NCI-H524 treated with DMSO at 0.1 percent for 48 hours (cell line): Measurements from ENCODE around the gene GRIN3A.

Source experiments
- DNase-seq: peaks from one replicate; lab custom pipeline; 2025; lab: John Stamatoyannopoulos, UW

The GRIN3A gene

DNA sequence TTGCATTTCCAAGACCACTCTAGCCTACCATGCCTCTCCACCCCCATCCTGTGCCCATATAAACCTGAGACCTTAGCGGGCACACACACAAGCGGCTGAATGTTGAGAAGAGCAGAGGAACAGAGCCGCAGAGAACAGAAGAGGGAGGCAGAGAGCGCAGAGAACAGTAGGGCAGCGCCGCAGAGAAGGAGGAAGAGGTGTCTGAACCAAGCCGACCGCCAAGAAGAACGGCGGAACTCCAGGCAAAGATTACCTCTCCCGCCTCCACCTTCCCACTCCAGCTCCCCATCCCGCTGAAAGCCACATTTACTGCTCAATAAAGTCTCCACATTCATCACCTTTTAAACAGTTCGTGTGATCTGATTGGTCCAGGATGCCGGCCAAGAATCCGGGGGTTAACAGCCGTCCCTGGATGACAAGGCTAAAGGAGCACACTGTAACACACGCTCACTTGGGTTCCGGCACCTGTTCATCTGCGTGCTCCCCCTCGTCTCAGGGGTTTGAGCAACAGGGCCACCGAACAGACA is 33.2 kb downstream of the GRIN3A start:
- peak; percentile 73 for DNase-seq

DNA sequence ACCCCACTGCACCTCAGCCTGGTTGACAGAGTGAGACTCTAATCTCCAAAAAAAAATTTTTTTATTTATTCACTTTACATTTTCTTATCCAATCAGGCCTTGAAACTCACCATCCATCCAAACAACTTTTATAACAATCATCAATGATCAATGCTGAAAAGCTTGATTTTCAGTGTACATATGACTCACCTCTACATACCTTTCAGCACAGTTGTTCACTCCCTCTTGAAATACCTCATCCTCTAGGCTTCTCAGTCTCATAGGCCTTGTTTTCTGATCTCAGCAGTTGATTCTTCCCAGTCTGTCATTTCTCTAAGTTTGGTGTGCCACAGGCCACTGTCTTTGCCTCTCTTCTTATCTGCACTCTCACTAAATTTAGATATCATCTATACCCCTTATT is 36.2 kb downstream of the GRIN3A start:
- DNase-seq, result no peak

DNA sequence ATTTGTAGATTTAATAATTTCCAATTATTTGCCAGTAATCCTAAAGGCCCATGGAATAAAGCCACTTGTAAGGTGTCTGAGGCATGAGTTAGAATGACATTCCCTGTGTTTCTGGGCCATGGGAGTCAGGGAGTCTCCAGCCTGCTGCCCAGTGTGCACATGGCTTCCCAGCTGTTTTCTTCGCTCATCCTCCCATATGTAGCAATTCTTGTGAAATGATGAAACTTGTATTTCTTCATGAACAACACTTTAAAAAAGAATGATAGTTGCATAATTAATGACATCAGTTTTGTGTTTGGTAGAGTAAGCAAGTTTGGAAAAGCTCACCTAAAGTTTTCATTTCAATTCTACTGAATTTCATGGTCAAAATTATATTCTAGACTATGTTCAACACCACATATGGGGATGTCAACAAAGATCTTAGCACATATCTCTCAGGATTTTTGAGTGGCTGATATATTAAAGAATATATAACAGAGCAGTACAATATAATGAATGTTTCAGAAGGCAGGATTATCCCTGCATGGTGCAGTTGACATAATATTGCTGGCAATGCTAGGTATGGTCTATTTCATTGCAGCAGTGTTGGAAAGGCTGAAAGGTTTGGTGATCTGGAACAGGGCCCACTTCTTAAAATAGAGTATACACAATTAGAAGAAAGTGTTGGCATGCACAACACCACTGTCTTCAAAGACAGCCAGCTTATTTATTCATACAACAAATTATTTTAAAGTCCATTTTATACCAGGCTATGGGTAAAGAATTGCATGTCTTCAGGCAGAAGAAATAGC is 44.7 kb downstream of the GRIN3A start:
- DNase-seq, result no peak

DNA sequence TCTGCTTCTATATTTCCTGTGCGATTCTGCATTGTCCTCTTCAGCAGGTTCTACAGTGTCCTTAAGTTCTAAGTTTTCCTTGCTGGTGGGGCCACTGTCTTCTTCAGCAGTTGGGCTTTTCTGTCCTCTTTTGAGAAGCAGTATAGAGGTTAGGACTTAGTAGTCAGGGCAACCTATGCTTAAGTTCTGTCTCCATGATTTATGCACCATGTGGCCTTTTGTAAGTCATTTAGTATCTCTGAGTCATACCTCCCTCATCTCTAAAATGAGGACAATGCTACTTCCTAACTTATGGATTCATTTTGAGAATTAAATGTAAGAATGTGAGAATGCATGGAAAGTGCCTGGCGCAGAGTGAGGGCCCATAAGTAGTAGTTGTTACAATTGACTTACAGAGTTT is 46.8 kb downstream of the GRIN3A start:
- no peak for DNase-seq

DNA sequence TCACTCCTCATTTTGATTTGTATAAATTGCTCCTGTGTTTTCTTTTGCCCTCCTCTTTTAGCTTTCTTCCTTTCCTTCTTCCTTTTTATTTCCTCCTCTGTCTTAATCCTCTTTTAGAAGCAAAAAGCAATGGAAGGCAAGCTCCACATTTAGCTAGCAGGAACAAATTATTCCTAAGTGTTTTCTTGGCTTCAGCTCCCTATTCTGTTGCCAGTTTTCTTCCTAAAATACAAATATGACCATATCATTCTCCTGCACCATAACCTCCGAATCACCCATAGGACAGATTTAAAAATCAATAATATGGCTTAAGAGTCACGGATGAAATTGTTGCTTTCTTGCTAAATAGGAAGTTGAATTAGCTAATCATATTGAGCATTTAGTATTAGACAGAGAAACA is 49.4 kb downstream of the GRIN3A start:
- no peak for DNase-seq

DNA sequence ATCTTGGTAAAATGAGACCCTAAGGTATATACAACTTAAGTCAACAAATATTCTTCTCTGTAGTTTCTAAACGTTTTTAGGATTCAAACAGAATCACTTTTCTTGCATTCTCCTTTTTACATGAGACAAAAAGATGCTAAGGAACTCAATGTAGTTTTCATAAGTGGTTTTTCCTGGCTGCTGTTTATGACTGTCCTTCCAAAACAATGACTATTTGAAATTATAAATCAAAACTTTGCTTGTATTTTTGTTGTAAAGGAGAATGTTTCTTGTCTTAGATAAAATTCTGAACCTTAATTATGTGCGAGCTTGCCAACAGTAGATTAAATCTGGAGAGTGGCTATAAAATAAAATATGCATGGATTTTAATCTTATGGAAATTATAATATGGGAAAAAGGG is 53.8 kb downstream of the GRIN3A start:
- DNase-seq, result no peak

DNA sequence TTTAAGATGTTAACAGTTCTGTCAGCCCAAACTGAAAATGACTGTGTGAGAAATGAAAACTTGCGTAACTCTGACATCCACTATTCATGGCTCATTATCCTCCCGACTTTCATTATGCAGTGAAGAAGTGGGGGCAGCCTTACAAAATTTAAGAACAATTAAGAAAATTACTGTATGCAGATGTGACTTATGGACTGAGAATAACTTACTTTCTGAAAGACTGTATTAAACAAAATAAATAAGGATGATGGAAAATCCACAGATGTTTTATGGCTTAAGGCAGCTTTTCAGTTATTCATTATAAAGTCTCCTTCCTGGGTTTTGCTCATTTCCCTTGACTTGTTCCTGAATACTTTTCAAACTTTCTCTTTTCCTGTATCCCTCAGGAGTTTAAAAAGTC is 55.2 kb downstream of the GRIN3A start:
- no peak for DNase-seq

DNA sequence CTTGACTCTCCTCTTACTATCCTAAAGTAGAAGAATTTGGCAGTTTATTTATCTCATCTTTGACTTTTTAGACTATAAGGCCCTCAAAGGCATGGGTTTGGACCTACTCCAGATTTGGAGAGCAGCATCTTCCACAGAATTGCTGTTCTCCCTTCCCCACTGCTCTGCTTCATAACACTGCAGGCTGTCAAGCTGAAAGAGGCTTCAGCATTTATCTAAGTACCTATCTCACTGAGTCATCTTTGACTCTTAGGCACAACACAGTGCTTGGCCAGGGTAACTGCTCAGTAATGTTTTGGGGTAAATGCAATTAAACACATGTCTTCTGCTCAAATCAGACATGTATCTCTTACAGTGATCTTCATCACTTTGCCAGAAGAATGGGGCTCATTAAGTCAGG is 60.6 kb downstream of the GRIN3A start:
- DNase-seq, result no peak

DNA sequence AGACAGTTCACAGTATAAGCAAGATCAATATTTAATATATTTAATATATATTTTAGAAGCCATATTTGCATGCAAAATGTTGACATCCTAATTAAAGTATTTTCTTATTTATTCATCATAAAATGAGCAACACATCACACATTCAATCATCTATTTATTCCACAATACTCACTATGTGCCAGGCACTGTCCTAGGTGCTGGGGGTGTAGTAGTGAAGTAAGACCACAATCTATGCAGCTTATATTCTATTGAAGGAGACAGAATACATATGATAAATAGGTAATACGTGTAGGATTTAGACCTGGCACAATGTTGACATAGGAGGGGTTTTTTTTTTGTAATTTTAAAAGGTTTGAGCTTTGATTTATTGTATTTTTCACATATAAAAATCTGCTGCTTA is 63.1 kb downstream of the GRIN3A start:
- DNase-seq, result no peak

DNA sequence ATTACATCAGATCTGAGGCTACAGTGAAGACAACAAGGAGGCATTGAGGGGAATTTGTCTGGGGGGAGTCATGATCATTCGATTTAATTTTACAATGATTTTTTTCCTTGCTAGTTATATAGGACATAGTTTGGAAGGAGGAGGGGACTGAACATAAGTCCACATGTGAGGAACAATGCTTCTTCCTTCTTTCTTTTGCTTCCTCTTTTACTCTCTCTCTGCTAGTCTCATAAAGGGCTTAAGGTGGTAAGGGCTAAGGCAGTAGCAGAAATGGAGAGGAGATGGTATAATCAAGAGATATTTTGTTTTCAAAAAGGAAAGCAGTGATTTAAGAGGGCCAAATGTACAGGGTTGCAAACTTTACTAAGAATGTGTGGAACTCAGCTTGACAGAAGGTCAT is 64.3 kb downstream of the GRIN3A start:
- no peak for DNase-seq

DNA sequence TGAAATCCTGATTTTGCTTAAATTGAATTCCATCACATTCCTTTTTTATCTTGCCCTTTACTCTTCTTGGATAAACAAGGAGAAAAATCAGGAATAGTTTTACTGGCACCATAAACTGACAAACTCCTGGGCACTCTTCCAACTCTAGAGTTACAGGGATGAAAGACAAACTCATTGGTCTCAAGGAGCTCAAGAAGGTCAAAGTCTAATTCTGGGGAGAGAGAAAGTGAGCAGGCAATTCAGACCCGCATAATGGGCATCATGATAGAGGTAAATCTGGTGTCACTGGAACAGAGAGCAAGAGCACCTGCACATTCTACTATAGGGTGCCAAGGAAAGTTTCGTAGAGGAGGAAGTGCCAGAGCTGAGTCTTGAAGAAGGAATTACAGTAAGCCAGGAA is 64.8 kb downstream of the GRIN3A start:
- DNase-seq, result no peak

DNA sequence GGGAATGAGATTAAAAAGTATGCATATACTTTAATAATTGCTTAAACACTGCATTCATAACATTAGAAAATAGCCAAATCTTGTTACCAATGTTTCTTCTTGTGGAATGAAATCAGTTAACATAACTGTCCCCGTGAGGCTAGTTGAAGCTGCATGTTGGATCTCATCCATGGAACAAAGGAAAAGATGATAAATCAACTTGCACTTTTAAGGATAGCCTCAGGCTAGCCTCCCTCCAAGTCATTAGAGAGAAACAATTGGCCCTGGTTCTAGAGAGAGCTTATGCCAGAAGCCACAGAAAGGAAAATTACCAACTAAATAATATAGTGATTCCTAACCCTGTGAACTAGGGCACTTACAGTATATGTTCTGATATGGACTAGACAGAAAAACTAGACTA is 66.9 kb downstream of the GRIN3A start:
- no peak for DNase-seq

DNA sequence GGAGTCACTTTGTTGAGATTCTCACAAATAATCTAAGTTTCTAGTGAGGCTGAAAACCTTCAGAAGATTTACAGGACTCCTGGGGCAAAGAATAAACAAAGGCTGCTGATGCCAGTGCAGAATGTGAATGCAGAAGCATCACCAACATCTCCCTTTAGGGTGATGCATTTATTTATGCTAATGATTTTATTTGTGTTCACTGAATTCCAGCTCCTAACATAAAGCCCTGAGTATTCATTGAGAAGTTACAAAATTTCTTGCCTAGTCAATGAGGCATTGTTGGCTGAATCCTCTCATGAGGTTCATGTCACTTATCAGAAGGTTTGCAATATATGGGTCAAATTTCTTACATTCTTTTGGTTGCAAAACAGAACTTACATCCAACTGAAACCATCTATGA is 70.0 kb downstream of the GRIN3A start:
- DNase-seq, result no peak

DNA sequence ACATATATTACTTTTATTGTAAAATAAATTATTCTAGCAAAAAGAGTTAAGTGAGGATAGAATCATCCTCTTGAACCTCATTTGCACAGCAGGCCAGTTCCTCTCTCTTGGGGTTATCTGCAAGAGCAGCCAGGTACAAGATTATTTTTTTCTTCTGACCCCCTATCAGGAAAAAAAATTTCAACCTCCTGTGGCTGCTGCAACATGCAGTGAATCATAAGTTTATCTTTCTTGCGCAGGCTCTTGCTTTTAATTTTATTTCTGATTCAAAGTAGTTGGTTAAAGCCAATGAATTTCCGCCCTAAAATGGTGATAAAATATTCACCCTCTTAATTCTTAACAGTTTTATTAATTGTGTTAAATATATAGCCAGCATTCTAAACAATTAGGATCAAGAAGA is 74.0 kb downstream of the GRIN3A start:
- no peak for DNase-seq

DNA sequence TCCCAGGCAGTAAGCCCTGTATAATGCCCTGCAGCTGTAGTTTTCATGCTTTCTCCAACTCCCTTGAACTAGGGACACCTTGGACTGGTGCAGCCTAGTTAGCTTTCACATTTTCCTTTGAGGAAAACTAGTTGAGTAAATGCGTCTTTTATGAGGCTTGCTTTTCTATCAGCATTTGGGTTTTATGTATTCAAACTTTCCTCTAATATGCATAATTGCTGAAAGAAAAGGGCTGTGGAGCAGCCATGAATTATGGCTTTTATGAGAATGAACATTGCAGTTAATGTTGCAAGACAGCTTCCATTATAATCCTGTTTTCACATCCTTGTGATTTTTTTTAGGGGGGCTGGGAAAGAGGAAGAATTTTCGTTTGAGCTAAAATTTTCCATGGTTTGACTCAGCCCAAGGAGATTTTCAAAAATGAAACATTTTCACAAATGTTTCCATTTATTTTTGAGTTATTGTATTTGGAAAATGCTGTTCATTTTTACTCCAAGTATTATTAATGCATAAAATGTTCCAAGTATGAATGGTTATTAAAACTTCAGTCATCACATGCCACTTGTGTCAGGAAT is 85.8 kb downstream of the GRIN3A start:
- DNase-seq, result no peak

DNA sequence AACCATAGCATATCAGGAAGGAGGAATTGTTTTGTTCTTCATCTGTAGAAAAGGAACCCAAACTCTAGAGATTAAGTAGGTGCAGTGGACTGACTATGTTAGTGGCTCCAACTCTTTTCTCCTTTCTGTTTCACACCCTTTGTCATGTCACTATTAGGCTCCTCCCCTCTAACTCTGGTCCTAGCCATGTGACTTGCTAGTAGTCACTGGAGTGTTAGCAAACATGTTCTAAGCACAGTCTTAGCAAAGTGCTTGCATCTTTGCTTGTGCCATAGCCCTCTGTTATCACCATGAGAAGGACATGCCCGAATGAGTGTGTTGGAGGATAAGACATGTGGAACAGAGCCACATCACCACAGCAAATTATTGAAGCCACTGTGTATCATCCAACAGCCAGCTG is 88.3 kb downstream of the GRIN3A start:
- DNase-seq, result no peak

DNA sequence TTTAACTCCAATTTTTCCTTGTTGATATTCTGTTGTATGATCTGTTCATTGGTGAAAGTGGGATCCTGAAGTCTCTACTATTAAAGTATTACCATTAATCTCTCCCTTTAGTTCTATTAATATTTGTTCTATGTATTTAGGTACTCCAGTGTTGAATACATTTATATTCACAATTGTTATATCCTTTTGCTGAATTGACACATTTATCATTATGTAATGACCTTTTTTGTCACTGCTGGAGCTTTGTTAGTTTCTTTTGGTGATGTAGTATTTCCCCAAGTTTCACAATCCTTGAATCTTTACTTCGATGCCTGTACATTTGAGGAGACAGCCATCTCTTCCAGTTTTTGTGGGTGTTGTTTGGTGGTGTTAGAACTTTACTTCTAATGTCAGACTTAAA is 90.0 kb downstream of the GRIN3A start:
- no peak for DNase-seq

DNA sequence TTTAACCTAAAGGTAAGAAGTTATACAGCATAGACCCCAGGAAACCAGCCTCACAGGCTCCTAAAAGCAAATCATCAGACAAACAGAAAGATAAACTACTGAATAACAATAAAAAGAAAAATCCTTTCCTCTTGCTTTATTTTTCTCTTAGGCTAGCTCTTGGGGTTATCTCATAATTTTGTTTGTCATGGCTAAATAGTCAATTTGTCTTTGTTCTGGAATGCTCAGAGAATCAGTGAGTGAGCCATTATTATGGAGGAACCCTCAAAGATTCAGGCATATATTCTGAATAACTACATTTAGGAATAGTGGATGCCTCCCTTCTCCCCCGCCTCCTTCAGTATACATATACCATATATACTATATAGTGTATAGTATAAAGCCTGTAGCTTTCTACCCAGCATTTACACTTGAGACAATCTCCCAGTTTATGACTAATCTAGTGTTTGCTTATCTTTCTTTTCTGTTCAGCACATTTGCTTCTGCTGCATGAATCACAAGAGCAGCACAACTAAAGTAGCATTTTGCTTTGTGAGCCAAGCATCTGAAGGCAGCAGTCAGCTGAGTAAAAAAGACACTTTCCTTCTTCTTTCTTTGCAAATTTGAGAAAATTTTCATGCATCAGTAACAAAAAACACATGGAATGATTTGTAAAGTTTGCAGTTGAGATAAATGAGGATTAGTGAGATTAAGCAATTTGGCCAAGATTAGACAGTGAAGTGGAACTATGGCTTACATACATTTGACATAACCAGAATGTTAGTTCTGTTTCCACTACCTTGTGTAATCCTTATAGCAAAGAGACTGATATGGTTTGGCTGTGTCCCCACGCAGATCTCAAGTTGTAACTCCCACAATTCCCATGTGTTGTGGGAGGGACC is 98.4 kb downstream of the GRIN3A start:
- no peak for DNase-seq

DNA sequence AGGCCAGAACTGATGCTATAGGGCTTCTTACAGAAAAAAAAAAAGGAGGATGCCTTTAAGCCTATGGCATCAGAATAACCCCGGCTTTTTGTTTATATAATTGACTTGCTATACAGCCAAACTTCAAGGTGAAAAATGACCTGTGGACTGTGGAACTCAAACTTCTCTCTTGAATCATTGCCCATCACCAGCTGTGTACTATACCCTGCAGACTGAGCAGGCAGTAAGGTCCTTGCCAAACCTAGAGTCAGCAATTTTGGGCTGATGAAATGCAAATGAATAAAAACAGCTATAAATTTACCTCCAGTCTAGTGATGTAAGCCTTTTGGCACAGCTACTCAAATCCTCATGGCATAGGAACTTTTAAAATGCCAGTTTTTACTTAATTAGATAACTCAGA is 99.1 kb downstream of the GRIN3A start:
- no peak for DNase-seq

DNA sequence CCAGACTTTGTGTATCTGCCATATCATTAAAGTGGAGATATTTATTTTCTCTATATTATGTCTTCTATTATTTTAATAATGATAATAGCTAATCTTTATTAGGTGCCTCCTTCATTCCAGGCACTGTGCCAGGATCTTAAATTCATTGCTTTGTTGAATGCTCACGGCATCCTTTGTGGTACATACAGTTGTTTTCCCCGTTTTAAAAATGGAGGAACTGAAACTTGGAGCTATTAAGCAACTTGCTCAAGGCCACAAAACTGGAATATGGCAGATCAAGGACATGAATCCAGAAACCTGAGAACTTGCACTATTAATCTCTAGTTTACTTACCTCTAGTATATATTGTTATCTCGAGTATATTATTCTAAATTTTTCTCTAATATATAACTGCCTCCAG is 102.2 kb downstream of the GRIN3A start:
- DNase-seq, result no peak

DNA sequence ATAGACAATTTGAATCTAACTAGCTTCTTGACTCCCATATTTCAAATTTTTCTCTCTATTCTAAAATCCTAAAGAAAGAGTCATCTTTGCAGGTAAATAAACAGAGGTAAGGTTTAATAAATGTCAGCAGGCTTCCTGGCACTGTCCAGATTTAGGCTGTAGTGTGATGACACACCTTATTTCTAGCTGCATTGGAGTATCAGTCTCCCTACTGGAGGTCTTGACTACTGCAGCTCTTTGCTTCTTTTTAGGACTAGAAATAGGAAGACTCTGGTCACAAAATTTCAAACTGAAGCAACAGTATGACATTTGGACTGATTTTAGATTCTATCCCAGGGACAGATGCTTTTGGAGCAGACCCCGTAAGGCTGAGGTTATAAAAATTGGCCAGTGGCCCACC is 103.0 kb downstream of the GRIN3A start:
- no peak for DNase-seq

DNA sequence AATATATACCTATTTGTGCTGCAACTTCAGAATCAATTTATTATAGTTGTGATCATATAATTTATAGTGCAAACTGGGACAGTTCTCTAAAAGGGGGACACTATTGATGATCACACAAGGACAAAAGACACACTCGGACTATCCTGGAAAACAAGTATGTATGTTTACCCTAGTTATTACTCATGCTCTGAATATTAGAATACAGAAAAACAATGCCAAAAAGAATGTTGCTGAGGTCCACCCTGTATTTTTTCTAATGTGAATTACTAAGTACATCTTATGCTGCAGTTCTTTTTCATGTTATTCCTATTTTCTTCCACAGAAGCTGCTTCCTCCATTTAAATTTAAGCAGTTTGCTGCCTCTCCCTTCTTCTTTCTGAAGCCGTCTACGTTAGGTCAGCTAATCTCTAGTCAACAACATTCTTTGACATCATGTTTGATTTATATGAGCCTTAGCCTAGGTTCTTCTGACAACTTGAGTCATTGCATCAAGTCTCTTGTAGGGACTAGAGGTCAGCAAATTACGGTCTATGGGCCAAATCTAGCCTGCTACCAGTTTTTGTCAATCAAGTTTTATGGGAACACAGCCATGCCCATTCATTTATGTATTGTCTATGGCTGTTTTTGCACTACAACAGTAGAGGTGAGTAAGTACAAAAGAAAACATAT is 103.6 kb downstream of the GRIN3A start:
- DNase-seq, result no peak
